Transverse colon (tissue), 4 donors: ENCODE results near the gene PFN1. TPM values are rescaled to one million over a fixed set of nuclear protein-coding genes. Genes with fewer than 3 reads are reported as not detected.

Experiments
- DNase-seq: peaks from one replicate; pipeline ENCODE4 v3.0.0-alpha.2; 2019
- H3K27ac ChIP-seq, 4 donors: fragments of 200-600 bp; sonication (generic); 2 replicates each; pipeline ENCODE4 v1.5.1; 2016 to 2018; ENCODE audit warnings: inconsistent platforms in 4 of 4
- H3K27me3 ChIP-seq: fragments of 200-600 bp; sonication (generic); 2 replicates; pipeline ENCODE4 v1.5.1; 2017; ENCODE audit warnings: inconsistent platforms
- H3K36me3 ChIP-seq, 4 donors: fragments of 200-600 bp; sonication (generic); 2 replicates each; pipeline ENCODE4 v1.5.1; 2017 to 2019; ENCODE audit warnings: inconsistent platforms in 4 of 4
- H3K4me1 ChIP-seq, 4 donors: fragments of 200-600 bp; sonication (generic); 2 replicates each; pipeline ENCODE4 v1.5.1; 2017 to 2020; ENCODE audit warnings: inconsistent platforms in 4 of 4
- H3K4me3 ChIP-seq, 4 donors: fragments of 200-600 bp; sonication (generic); 1 replicate in 1 of 4; 2 replicates in 3 of 4; pipeline versions ENCODE4 v1.5.1 to v1.6.1; 2017 to 2019; ENCODE audit warnings: inconsistent platforms in 4 of 4
- H3K9me3 ChIP-seq, 2 donors: fragments of 200-600 bp; sonication (generic); 2 replicates each; pipeline ENCODE4 v1.5.1; 2017 to 2019; ENCODE audit warnings: inconsistent platforms in 2 of 2
- EP300 ChIP-seq: sonication (generic); formaldehyde crosslinking; IDR thresholded peaks from one replicate; pipeline ENCODE4 v1.6.1; 2017; ENCODE audit warnings: antibody characterized with exemption, low read depth
- POLR2A ChIP-seq: fragments of 450-650 bp; IDR thresholded peaks from one replicate; pipeline ENCODE4 v1.6.1; 2016; ENCODE audit warnings: antibody characterized with exemption, mild to moderate bottlenecking, moderate library complexity
- POLR2AphosphoS5 ChIP-seq, 3 donors: sonication (generic); formaldehyde crosslinking; IDR thresholded peaks; one replicate each; pipeline ENCODE4 v1.6.1; 2016; ENCODE audit warnings: antibody characterized with exemption in 3 of 3
- WGBS, 2 donors: methylation state at CpG; one replicate each; pipeline ENCODE4 v1.1.5; 2018; ENCODE audit warnings: low coverage in 1 of 2; 5-methylcytosine and 5-hydroxymethylcytosine counted together
- in situ Hi-C, 4 donors: fragments of 200-750 bp; cut with MboI; loops; one replicate each; pipeline versions ENCODE4 v1.15.0 to v1.15.1; 2017; ENCODE audit warnings: low sequenced_read_pairs in 3 of 4, low pct_ligation_motif_present in 1 of 4, low pct_unique_long_range_greater_than_20kb in 1 of 4
- intact Hi-C: fragments of 100-400 bp; cut with DNase I; formaldehyde crosslinking; loops from one replicate; pipeline ENCODE4 v1.15.1; 2023; ENCODE audit warnings: low total_unique reads
- total RNA-seq, 4 donors: library from RNA; depleted of rRNA; stranded (reverse); fragments of >200 nt; gene quantifications; one replicate each; pipeline ENCODE4 v1.1.0, GENCODE V29; 2016
- TF ChIP-seq, protein P1 (sequence below), 5 experiments: fragments of 200-600 bp in 3 of 5; fragments of 450-650 bp in 2 of 5; sonication (generic) in 3 of 5; IDR thresholded peaks; 1 replicate in 2 of 5; 2 replicates in 3 of 5; pipeline ENCODE4 v1.5.1; 2016 to 2017; ENCODE audit warnings: antibody characterized with exemption in 5 of 5, inconsistent platforms in 3 of 5, mild to moderate bottlenecking in 2 of 5, moderate library complexity in 1 of 5

Gene PFN1
- total RNA-seq, 4 donors from 2014 or later: 743 to 1,049 (median 945) TPM

DNA sequence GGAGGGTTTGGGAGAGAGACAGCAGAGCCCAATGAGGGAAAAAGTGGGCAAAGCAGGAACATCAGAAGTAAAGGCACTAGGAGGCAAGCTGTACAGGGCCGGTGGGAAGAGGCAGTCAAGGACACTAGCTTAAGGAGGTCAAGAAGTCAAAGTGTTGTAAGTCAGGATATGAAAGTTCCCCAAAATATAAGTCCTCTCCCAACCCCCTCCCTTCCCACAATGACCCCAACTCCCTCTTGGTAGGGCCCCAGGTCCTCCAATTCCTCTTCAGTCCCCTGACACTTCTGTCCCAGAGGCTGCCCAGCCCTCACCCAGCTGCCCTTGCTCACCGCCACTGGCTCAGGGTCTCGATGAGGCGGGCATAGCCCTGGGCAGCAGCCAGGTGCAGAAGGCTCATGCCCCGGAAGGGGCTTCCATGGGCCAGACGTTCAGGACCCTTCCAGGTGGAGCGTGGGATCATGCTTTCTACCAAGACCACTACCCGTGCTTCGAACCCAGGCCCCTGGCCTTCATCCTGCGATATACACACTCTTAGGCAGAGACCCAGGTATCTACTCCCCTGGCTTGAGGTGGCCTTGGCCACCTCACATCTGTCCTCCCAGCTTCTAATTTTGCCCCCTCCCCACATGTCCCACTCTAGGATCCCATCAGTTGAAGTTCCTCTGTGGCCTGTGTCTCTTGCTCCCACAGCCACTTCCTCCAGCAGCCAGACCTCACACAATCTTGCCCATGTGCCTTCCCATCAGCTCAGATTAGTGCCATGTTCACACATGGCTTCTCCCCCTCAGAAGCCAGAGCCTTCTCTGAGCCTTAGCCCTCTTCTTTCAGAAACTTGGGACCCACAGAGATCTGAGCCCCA, 25.2 kb upstream of the PFN1 start:
- no peak overlapping the region for H3K4me3 ChIP-seq
- no peaks in the 10 kb centered on the region for H3K27me3 ChIP-seq
- H3K4me1 ChIP-seq: peaks cover 6 to 14% (median 12%) of the 10 kb centered on the region in 4 donors
- peaks cover 0 to 47% (median 17%) of the 10 kb centered on the region in 4 donors for H3K36me3 ChIP-seq
- DNase-seq: no peak
- 92% methylated on average over 10 of the region's 10 CpGs; no CpG with 5 or more reads in 1 of the 2 donors for WGBS, 2 donors
- H3K9me3 ChIP-seq: no peaks in the 10 kb centered on the region
- intact Hi-C loops (loop anchor here (10.0 kb wide), 1 partner anchor 91 kb away; no protein-coding TSS in a partner anchor), in situ Hi-C loops (loop anchor here in 1 of 4 donors (10.0 kb wide), 1 partner anchor 59 kb away; no protein-coding TSS in a partner anchor)
- TF ChIP-seq POLR2AphosphoS5 (IDR thresholded peaks at IDR 0.05) (no peak), EP300 (no peak), POLR2A (no peak)
- TF ChIP-seq, protein P1, sequence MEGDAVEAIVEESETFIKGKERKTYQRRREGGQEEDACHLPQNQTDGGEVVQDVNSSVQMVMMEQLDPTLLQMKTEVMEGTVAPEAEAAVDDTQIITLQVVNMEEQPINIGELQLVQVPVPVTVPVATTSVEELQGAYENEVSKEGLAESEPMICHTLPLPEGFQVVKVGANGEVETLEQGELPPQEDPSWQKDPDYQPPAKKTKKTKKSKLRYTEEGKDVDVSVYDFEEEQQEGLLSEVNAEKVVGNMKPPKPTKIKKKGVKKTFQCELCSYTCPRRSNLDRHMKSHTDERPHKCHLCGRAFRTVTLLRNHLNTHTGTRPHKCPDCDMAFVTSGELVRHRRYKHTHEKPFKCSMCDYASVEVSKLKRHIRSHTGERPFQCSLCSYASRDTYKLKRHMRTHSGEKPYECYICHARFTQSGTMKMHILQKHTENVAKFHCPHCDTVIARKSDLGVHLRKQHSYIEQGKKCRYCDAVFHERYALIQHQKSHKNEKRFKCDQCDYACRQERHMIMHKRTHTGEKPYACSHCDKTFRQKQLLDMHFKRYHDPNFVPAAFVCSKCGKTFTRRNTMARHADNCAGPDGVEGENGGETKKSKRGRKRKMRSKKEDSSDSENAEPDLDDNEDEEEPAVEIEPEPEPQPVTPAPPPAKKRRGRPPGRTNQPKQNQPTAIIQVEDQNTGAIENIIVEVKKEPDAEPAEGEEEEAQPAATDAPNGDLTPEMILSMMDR (IDR thresholded peaks at IDR 0.05): no peak
- H3K27ac ChIP-seq: no peak overlapping the region

DNA sequence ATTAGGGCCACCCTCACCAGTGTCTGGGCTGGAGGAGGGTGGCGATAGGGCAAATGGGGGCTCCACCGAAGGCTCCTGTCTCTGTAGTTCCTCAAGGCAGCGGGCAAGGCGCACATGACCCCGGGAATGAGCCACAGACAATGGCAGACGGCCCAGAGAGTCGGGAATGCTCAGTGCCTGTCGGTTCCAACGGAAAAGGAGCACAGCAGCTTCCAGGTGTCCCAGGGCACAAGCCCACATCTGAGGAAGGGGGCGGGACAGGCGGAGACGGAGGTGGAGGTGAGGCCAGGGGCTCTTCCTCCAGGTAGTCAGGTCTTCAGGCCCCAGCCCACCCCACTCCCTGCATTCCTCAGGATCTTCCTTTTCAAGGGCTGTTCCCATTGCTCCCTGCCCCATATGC, 24.4 kb upstream of the PFN1 start:
- Histone ChIP-seq H3K36me3 (peaks cover 0 to 47% (median 13%) of the 10 kb centered on the region in 4 donors), H3K4me1 (peaks cover 12 to 20% (median 16%) of the 10 kb centered on the region in 4 donors), H3K27ac (no peak overlapping the region), H3K4me3 (no peak overlapping the region), H3K27me3 (no peaks in the 10 kb centered on the region), H3K9me3 (no peaks in the 10 kb centered on the region)
- intact Hi-C loops: loop anchor here (10.0 kb wide), 1 partner anchor 92 kb away; no protein-coding TSS in a partner anchor
- no peak for DNase-seq
- no peak for TF ChIP-seq POLR2A
- TF ChIP-seq EP300: no peak
- TF ChIP-seq, protein P1 (IDR thresholded peaks at IDR 0.05): no peak
- TF ChIP-seq POLR2AphosphoS5 (IDR thresholded peaks at IDR 0.05): no peak
- WGBS, 2 donors: 92 to 100% methylated on average over 4 to 12 of the region's 12 CpGs
- in situ Hi-C loops: loop anchor here in 1 of 4 donors (10.0 kb wide), 1 partner anchor 58 kb away; no protein-coding TSS in a partner anchor

DNA sequence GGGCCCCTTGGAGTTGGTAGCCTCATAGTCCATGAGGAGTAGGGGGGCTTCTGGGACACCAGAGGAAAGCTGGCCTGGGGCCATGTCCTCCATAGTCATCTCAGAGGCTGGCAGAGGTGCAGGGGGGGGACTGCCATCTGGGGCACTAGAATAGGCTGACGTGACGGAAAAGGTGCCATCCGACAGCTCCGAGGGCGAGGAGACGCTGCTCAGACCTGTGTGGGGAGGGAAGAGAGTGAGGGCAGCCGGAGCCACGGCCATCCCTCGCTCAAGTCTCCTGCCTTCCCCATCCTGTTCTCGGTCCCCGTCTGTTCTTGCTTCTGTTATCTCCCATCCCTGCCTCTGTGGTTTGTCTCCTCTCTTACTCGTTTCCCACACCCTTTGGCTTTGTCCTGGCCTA, 24.0 kb upstream of the PFN1 start:
- peaks cover 0 to 45% (median 11%) of the 10 kb centered on the region in 4 donors for H3K36me3 ChIP-seq
- TF ChIP-seq EP300: no peak
- peak in 1 of 3 donors; percentile 15 for TF ChIP-seq POLR2AphosphoS5 (IDR thresholded peaks at IDR 0.05)
- TF ChIP-seq, protein P1 (IDR thresholded peaks at IDR 0.05): no peak
- no peak for TF ChIP-seq POLR2A
- peaks cover 12 to 20% (median 16%) of the 10 kb centered on the region in 4 donors for H3K4me1 ChIP-seq
- H3K27me3 ChIP-seq: no peaks in the 10 kb centered on the region
- H3K4me3 ChIP-seq: no peak overlapping the region
- intact Hi-C loops (loop anchor here (10.0 kb wide), 1 partner anchor 92 kb away; no protein-coding TSS in a partner anchor), in situ Hi-C loops (loop anchor here in 1 of 4 donors (10.0 kb wide), 1 partner anchor 58 kb away; no protein-coding TSS in a partner anchor)
- peak overlapping the region in 1 of 4 donors; percentile 3 for H3K27ac ChIP-seq
- no peak for DNase-seq
- no peaks in the 10 kb centered on the region for H3K9me3 ChIP-seq
- WGBS, 2 donors: 89% methylated on average over 12 of the region's 12 CpGs; no CpG with 5 or more reads in 1 of the 2 donors

DNA sequence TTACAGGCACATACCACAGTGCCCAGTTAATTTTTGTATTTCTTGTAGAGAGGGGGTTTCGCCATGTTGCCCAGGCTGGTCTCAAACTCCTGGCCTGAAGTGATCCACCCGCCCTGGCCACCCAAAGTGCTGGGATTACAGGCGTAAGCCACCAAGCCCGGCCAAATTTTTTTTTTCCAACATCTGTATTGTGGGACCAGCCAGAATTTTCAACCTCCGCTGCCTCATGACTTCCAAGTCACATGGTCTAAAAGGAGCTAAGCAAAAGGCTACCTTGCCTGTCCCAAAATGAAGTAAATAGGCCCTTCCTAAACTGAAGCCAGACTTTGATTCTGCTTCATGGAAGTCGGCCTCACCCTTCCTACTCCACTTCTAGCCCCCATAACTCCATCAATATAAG, 23.5 kb upstream of the PFN1 start:
- H3K4me1 ChIP-seq: peaks cover 12 to 20% (median 16%) of the 10 kb centered on the region in 4 donors
- H3K9me3 ChIP-seq: no peaks in the 10 kb centered on the region
- no peak for DNase-seq
- TF ChIP-seq POLR2A (no peak), POLR2AphosphoS5 (IDR thresholded peaks at IDR 0.05) (no peak), EP300 (no peak)
- TF ChIP-seq, protein P1 (IDR thresholded peaks at IDR 0.05): no peak
- peak overlapping the region in 1 of 4 donors; percentile 3 for H3K27ac ChIP-seq
- in situ Hi-C loops (loop anchor here in 1 of 4 donors (10.0 kb wide), 1 partner anchor 57 kb away; no protein-coding TSS in a partner anchor), intact Hi-C loops (loop anchor here (10.0 kb wide), 1 partner anchor 93 kb away; no protein-coding TSS in a partner anchor)
- peaks cover 0 to 40% (median 8%) of the 10 kb centered on the region in 4 donors for H3K36me3 ChIP-seq
- H3K4me3 ChIP-seq: no peak overlapping the region
- no peaks in the 10 kb centered on the region for H3K27me3 ChIP-seq
- WGBS, 2 donors: 84% methylated on average over 6 of the region's 6 CpGs; no CpG with 5 or more reads in 1 of the 2 donors
